Uterus (tissue), 2 donors: Measurements from ENCODE around the gene IYD.

Experiments
- POLR2A ChIP-seq, 2 donors: fragments of 450-650 bp; IDR thresholded peaks; one replicate each; pipeline ENCODE4 v1.6.1; 2016; ENCODE audit warnings: antibody characterized with exemption in 2 of 2, mild to moderate bottlenecking in 1 of 2, moderate library complexity in 1 of 2
- TF ChIP-seq, protein P1 (sequence below), 4 experiments: fragments of 200-600 bp in 2 of 4; fragments of 450-650 bp in 2 of 4; sonication (generic) in 2 of 4; IDR thresholded peaks; one replicate each; pipeline ENCODE4 v1.5.1; 2016 to 2019; ENCODE audit warnings: antibody characterized with exemption in 4 of 4, mild to moderate bottlenecking in 2 of 4, moderate library complexity in 1 of 4

DNA sequence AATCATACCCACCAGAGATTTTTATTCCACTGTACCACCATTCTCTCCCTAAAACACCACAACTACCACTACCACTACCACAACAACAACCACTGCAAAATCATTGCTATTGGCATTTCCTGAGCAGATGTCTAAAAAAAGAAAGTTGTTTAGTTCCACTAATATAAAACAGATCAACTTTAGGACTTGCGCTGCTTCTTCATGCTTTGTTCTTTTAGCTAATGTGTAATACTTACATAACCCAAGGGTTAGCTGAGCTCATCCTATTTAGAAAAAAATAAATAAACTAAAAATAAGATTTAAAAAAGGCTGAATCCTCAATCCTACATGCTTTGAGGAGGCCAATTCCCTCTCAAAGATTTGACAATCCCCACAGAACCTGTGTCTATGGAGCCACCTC lies 11.4 kb downstream of the IYD start:
- TF ChIP-seq, protein P1, sequence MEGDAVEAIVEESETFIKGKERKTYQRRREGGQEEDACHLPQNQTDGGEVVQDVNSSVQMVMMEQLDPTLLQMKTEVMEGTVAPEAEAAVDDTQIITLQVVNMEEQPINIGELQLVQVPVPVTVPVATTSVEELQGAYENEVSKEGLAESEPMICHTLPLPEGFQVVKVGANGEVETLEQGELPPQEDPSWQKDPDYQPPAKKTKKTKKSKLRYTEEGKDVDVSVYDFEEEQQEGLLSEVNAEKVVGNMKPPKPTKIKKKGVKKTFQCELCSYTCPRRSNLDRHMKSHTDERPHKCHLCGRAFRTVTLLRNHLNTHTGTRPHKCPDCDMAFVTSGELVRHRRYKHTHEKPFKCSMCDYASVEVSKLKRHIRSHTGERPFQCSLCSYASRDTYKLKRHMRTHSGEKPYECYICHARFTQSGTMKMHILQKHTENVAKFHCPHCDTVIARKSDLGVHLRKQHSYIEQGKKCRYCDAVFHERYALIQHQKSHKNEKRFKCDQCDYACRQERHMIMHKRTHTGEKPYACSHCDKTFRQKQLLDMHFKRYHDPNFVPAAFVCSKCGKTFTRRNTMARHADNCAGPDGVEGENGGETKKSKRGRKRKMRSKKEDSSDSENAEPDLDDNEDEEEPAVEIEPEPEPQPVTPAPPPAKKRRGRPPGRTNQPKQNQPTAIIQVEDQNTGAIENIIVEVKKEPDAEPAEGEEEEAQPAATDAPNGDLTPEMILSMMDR (IDR thresholded peaks at IDR 0.05) = no peak
- TF ChIP-seq POLR2A (IDR thresholded peaks at IDR 0.05) = no peak
